ENCODE results near the gene SPNS2.

- TF ChIP-seq CTCF (IDR thresholded peaks at IDR 0.05) (no peak), EZH2 (IDR thresholded peaks at IDR 0.05; ENCODE audit: borderline replicate concordance, insufficient read depth, low read depth, low read length, poor library complexity, severe bottlenecking) (no peak)
Measured at GRCh38 chr17:4584917-4585637, 86.4 kb downstream of the SPNS2 start.

All from B cell (primary cell).